SK-MEL-5 (cell line): ENCODE measurements around the gene FGF1. TPM values are rescaled to one million over a fixed set of nuclear protein-coding genes. Genes with fewer than 3 reads are reported as not detected.
"Not testable (repeated sequence)": the region's sequence is repeated elsewhere in the genome, so short reads cannot be mapped to it uniquely, and the experiment has no call there.

Source experiments
- DNase-seq: peaks from one replicate; pipeline ENCODE4 v3.0.0-alpha.2; 2016; ENCODE audit warnings: low read depth, low spot score
- in situ Hi-C: cut with HindIII; loops from 2 replicates; pipeline ENCODE4 v1.10.0; 2016; ENCODE audit warnings: low sequenced_read_pairs, high pct_unique_total_duplicates, low pct_unique_long_range_greater_than_20kb
- total RNA-seq: library from RNA; depleted of rRNA; stranded (reverse); fragments of >200 nt; shearing (Covaris generic); gene quantifications from 2 replicates; pipeline ENCODE4 v1.2.3, GENCODE V29; 2014

Gene FGF1
- total RNA-seq, 1 experiment from 2014 or later, result not detected

DNA sequence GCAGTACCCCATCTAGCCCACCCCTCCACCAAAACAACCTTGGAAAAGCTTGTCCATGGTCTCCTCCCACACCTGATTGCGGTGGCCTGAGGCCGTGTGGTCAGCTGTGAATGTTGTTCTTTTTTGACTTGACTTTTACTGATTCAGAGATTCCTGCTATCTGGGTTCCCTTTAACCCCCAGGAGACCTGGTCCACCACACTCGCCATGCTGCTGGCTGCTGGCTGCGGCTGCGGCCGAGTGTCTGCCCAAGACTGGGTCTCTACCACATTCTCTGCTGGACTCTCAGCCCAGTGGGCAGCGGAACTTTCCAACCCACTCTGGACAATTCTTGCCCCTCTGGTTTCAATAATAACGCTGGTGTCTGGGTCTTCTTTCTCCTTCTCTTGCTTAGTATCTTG lies 28.4 kb downstream of the FGF1 start:
- no peak for DNase-seq
- in situ Hi-C loops, result no loop called here

DNA sequence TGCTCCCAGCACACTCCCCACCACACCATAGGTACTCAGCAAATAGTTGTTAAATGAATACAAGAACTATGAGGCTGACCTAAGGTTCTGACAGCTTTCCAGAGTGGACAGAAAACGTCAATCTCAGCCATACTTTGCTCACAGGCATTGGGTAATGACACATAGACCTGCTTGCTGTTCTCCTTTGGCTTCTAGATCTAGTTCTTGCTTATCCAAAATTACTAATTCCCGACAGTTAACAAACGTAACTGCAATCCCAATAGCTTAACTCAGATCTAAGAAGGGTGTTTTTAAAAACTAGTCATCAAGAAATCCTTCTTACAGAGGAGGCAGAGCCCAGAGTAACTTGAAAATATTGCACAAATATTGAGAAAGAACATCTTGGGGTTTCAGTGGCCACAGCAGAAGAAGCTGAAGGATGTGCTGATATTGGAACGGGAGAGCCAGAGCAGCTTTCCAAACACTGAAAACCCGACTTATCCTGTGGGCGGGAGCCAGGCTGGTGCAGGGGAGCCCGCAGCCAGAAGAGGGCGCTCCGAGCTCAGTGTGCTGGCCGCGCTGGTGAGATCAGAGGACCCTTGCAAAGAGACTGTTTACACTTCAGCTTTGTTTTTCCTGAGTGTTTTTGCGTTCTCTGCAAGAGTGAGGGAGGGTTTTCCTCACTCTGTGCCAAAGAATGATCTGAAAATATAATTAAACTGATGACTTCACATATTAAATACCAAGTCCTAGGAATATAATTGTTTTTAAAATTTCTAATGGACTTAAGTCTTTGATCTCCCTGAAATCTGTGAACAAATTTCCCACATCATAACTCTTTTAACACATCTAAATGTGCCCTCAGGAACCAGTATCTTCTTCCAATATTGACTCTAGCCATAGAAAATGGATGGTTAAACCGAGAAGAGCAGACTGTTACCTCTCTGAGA lies 30.3 kb downstream of the FGF1 start:
- DNase-seq, result peak; percentile 75
- in situ Hi-C loops, result no loop called here

DNA sequence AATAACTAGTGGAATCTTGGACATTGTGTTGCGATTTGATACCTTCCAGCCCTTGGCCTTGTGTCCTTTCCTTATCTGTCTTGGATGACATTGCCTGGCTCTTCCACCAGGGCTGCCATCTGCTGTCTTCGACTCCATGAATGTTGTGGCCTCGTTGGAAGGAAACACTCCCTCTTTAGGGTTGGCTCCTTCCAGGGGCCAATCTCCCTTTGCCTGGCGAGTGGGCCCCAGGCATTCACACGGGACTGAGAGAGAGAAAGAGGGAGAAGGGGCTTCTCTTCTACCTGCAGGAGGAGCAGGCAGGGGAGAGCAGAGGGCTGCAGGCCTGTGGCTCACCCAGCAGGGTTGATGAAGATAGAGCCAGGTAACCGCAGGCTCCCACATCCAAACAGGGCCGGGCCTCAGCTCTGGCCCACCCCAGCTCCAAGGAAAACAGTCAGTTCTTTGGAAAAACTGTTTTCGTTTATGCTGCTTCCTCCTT lies 31.3 kb downstream of the FGF1 start:
- in situ Hi-C loops, result no loop called here

DNA sequence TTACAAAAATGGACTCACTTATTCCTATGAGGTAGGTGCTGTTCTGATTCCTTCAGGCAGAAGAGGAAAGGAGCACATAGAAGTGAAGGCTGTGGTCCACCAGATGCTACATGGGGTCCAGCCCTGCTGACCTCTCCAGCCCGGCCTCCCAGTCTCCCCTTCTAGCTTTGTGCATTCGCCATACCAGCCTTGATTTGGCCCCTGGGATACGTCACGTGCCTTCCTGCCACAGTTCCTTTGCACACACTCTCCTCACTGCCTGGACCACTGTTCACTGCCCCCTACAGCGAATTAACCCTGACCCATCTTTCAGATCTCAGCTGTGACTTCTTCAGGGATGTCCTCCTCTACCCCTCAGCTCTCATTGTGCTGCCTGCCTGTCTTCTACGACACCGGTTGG lies 32.6 kb downstream of the FGF1 start:
- DNase-seq, result no peak
- in situ Hi-C loops, result no loop called here

More for the DNA sequence above, 31.3 kb downstream of the FGF1 start:
- peak; percentile 36 for DNase-seq

DNA sequence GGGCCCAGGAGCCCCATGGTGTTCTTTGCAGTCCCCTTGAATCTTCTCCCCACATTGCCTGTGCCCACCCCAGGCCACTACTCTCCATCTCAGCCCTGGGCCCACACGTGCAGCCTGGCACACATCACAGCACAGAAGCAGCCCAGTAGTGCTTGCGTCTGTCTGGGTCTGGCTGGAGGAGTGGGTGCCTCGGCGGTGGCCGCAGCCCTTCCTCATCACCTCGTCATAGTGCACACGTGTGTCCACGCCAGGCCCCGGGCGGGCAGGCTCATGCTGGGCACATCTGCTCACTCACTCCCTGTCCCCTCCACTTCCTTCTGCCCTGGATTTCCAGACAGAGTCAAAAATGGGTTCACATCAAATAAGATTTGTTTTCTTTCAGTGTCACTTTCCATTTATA lies 33.3 kb downstream of the FGF1 start:
- in situ Hi-C loops, result no loop called here
- DNase-seq, result no peak

DNA sequence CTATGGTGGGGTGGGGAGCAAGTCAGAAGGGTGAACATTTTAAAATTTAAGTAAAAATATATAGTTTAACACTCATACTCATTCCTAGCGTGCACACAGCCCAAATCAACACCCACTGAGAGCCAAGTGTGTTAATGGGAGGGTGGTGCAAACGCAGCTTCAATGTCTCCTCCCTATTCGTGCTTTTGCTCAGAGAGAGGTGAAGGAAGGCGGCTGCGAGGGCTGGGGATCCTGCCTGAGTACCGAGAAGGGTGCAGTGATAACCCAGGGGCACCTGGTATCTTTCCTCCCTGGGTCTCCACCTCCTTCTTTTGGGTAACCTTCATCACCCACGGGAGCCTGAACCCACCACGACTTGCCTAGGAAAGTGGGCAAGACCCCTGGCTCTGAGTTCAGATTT lies 35.0 kb downstream of the FGF1 start:
- in situ Hi-C loops, result no loop called here
- DNase-seq, result no peak

DNA sequence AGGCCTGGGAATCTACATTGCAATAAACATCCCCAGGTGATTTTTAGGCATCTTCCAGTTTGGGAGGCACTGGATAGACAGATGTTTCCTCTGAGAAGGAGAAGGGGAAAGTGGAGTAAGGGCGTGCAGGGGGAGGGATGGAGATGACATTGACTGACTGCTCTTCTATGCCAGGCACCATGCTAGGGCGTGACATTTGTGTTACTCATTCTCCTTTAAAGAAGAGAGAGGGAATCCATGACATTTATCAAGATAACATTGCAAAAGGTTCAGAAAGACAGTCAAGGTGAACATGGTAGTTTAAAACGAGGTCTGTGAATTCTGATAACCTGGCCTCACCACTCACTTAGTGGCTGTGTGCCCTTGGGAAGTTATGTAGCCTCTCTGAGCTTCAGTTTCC lies 35.8 kb downstream of the FGF1 start:
- in situ Hi-C loops, result no loop called here
- DNase-seq, result no peak

DNA sequence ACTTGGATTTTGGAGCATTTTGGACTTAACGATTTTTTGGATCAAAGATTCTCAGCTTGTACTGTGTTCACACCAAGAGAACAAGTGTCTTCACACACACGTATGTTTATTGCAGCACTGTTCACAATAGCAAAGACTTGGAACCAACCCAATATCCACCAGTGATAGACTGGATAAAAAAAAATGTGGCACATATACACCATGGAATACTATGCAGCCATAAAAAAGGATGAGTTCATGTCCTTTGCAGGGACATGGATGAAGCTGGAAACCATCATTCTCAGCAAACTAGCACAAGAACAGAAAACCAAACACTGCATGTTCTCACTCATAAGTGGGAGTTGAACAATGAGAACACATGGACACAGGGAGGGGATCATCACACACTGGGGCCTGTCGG lies 37.8 kb downstream of the FGF1 start:
- in situ Hi-C loops, DNase-seq: not testable (repeated sequence)

DNA sequence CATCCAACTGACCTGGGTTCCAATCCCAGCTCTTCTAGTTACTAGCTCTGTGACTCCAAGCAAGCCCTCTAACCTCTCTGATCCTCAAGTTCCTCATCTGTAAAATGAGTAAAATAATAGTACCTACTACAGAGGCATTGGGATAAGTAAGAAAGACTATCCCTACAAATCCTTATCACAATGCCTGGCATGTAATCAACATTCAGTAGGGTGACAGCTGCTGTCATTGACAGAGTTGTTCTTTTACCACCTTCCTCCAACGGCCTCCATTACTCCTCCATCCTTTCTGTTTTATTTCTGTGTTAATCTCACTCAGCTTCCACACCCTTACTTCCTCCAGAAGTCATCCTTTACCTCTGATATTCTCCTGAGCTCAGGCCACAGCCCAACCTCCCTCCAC lies 40.4 kb downstream of the FGF1 start:
- DNase-seq, result no peak
- in situ Hi-C loops, result no loop called here

DNA sequence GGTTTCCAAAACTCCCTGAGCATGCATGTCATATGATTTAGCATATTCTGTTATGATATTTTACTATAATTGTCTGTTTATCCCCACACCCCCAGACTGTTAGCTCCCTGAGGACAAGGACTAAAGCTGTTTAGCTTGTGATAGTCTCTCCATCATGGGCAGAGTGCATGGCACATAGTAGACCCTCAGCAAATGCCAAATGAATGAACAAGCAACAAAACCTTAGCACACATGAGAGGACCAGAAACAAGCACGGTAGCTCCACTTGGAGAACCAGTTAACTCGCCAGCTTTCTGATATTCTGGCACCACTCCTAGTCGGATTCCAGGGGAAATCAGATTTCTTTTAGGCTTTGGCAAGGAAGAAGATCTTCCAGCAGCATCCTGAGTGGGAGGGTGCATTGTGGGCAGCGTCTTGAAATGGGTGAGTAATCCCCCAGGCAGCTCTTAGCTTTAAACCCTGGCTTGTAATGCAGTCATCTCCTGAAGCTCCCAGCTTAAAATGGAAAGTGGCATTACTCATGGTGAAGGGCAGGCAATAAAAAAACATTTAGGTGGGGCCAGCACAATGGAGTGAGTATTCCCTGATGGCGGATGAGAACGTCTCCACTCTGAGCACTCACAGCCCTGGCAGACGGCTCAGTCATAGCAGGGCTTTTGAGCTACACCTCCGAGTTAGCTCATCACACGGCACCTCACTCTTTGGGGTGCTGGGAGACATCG lies 41.1 kb downstream of the FGF1 start:
- DNase-seq, result peak; percentile 56
- in situ Hi-C loops, result no loop called here

DNA sequence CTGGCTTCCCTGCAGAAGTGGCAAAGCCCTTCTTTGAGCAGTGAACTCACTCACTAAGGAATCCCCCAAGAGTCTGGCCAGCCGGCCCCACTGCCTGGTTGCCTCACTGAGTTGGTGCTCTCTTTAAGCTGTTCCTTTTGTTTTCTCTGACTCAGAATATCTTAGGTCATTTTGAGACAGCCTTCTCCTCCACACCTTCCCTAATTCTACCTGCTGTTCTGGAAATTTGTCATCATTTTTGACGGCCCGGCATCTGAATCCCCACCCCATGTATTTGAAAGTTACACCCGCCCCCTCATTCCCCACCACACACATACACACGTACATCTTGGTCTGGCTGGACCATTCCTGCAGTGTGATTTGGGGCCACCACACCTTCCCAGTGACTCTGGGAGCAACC lies 41.8 kb downstream of the FGF1 start:
- no peak for DNase-seq
- in situ Hi-C loops, result no loop called here

DNA sequence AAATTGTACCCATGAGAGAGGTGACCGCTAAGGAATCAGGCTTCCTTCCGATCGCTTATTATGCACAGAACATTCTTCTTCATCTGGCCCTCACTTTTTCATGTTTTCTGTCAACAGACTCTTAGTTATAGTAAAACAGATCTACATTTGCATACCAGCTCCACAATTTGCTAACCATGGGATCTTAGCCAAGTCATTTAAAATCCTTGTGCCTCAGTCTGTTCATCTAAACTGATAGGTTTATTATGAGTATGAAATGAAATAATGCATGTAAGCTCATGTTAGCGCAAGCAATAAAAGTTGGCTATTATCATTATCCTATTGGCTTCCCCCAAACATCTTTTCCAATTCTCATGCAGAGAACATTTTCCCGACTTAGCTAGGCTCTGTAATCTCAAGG lies 42.3 kb downstream of the FGF1 start:
- in situ Hi-C loops, result no loop called here
- DNase-seq, result no peak

DNA sequence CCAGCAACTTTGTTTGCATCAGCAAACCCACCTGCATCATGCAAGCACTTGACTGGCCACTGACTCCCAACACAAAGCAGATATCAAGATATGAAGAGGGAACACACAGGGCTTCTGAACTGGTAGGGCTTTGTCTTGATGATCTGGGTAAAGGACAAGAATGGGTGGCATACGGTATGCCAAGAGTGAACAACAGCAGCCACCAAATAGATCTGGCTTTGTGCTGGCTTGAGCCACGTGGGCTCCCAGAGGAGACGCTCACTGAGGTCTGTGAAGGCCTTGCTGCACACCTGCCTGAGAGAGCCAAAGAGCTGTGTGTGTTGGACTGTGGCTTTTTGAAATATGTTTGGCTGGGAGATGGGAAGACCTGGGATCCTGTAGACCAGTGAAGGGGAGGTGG lies 43.5 kb downstream of the FGF1 start:
- DNase-seq, result no peak

DNA sequence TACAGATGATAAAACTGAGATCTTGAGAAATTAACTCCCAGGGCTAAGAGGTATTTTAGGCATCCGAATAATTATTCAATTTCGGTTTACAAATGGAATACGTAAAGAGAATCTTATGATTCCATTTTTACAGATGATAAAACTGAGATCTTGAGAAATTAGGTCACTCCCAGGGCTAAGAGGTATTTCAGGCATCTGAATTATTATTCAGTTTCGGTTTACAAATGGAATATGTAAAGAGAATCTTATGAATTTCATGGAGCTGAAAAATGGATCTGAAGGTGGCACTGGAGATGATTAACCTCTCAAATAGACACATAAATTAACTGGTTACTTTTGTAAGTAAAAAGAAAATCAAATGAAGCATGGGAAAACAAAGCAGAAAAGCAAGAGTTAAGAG lies 44.2 kb downstream of the FGF1 start:
- in situ Hi-C loops, result no loop called here
- no peak for DNase-seq

More for the DNA sequence above, 43.5 kb downstream of the FGF1 start:
- in situ Hi-C loops, result no loop called here

DNA sequence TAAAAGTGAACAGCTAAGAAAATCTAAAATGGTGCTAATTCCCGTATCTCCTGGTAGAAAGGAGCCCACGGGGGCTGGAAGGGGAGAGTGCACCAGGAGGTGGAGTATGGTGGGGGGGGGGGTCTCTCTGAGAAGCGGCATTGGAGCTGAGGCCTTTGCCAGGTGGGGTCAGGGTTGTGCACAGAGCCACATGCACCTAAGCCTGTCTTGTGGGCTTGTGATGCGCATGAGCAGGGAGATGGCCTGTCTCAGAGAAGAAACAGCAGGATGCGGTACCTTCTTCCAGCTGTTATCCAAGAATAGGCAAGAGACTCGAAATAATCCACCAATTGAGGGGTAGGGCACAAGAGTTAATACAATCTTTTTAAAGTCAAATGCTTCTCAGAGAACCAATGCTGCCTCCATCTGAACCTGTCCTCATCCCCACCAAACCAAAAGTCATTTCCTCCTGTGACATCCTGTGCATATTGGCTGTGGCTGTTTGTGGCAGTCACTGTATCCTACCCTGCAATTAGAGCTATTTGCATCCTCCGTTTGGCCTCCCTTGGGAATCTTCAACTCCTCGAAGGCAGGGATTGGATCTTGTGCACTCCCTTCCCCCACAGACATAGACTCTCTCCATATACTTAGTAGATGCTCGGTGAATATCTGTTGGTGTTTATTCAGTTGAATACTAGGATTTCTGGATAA lies 45.4 kb downstream of the FGF1 start:
- in situ Hi-C loops, result no loop called here
- no peak for DNase-seq

DNA sequence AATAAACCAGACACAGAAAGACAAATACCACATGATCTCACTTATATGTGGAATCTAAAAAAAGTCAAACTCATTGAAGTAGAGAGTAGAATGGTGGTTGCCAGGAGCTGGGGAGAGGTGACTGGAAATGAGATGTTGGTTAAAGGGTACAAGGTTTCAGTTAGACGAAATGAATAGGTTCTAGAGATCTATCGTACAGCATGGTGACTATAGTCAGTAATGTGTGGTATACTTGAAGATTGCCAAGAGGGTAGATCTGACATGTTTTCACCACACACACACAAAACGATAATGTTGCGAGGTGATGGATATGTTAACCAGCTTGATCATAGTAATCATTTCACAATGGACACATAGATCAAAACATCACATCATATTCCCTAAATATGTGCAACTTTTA lies 46.4 kb downstream of the FGF1 start:
- in situ Hi-C loops, result no loop called here
- no peak for DNase-seq

DNA sequence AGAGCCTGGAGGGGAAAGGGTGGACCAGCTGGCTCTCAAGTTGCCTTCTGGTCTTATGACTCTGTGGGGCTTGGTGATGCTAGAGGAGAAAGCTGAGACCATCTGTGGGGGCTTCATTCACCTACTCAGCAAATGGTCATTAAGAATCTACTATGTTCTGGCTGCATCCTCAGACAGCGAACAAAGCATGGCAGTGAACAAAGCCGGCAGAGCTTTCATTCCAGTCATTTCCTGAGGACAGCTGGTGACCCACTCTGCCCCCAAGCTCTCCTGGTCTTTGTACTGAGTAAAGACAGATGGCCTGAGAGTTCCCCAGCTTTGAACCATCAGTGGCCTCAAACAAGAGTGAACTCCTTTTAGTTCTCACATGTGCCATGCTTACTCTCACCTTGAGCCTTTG lies 48.0 kb downstream of the FGF1 start:
- in situ Hi-C loops, result no loop called here
- DNase-seq, result no peak

DNA sequence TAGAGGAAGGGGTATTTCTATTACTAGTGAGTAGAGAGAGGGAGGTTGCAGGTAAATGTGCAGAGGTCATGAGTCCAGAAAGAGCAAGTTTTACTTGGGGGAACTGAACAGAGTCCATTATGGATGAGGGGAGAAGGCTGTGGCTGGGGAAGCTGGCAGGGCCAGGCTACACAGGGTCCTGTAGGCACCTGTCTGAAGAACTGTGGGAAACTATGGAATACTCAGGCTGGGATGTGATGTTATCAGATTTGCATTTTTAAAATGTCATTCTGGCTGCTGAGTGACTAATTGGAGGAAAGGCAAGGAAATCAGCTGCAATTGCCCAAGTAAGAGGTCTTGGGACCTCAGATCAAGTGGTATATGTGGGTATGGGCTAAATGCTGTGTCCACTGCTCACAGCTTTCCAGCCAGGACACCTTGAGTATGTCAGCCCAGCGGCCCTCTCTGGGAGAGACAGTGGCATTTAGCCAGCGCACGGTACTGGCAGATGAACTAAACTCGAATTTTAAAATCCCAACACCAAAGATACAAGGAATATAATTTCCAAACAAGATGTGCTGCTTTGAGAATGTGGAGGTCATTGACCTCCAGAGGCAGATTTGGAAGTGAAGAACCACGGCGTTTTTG lies 49.1 kb downstream of the FGF1 start:
- in situ Hi-C loops, result no loop called here
- no peak for DNase-seq
